KMS-11 (cell line): ENCODE results near the gene ATG10.

ENCODE experiments used
- H2AFZ ChIP-seq: fragments of 200-600 bp; sonication (generic); 2 replicates; pipeline ENCODE4 v1.6.1; 2016; ENCODE audit warnings: antibody characterized with exemption, mixed run types, low read depth
- H3K27ac ChIP-seq: fragments of 200-600 bp; sonication (generic); 2 replicates; pipeline ENCODE4 v1.6.1; 2016; ENCODE audit warnings: mild to moderate bottlenecking, mixed run types
- H3K27me3 ChIP-seq: fragments of 200-600 bp; sonication (generic); 2 replicates; pipeline ENCODE4 v1.6.1; 2017; ENCODE audit warnings: mild to moderate bottlenecking, low read depth, mixed run types, moderate library complexity; ENCODE audit not compliant: insufficient read depth
- H3K36me3 ChIP-seq: fragments of 200-600 bp; sonication (generic); 2 replicates; pipeline ENCODE4 v1.6.1; 2017; ENCODE audit warnings: mild to moderate bottlenecking, mixed run types; ENCODE audit not compliant: insufficient read depth
- H3K4me1 ChIP-seq: fragments of 200-600 bp; sonication (generic); 2 replicates; pipeline ENCODE4 v1.6.1; 2016; ENCODE audit warnings: mild to moderate bottlenecking, low read depth, mixed run types; ENCODE audit not compliant: poor library complexity, severe bottlenecking
- H3K4me2 ChIP-seq: fragments of 200-600 bp; sonication (generic); 2 replicates; pipeline ENCODE4 v1.7.0; 2016; ENCODE audit warnings: mild to moderate bottlenecking, mixed run types
- H3K4me3 ChIP-seq: fragments of 200-600 bp; sonication (generic); IDR thresholded peaks from 2 replicates; pipeline ENCODE4 v1.6.1; 2017; ENCODE audit warnings: low read depth, low read length, mixed read lengths; ENCODE audit not compliant: insufficient read depth
- H3K79me2 ChIP-seq: fragments of 200-600 bp; sonication (generic); 2 replicates; pipeline ENCODE4 v1.6.1; 2016; ENCODE audit warnings: low read depth, mixed run types; ENCODE audit not compliant: insufficient read depth
- H3K9ac ChIP-seq: fragments of 200-600 bp; sonication (generic); 2 replicates; pipeline ENCODE4 v1.6.1; 2016; ENCODE audit warnings: mild to moderate bottlenecking, mixed run types
- H4K20me1 ChIP-seq: fragments of 200-600 bp; sonication (generic); 2 replicates; pipeline ENCODE4 v1.6.1; 2016; ENCODE audit warnings: mild to moderate bottlenecking, mixed run types; ENCODE audit not compliant: insufficient read depth
- TF ChIP-seq, protein P1 (sequence below): fragments of 200-600 bp; sonication (generic); conservative IDR thresholded peaks from 2 replicates; pipeline ENCODE4 v1.6.1; 2017; ENCODE audit warnings: low read depth, mild to moderate bottlenecking, antibody characterized with exemption, low read length, moderate library complexity, mixed read lengths

ATG10 gene

DNA sequence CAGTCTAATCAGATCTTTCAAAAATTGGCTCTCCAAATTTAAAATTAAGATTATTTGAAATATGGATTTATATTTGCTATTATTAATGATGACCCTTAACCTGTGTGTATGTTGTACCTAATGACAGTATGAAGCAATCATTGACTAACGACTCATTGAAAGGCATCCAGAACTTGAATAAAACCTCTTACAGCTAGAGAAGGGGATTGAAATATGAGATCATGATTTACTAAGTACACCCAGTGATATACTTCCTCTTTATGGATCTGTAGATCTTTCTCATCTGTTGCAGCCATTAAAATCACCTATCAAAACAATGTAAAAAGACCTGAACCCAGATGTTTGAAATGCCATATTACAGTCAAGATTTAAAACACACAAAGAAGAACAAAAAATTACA, 179.8 kb downstream of the ATG10 start:
- Histone ChIP-seq H3K36me3 (no peaks in the 10 kb centered on the region), H3K4me3 (no peak overlapping the region), H3K27ac (no peak overlapping the region), H3K4me2 (no peak overlapping the region), H3K4me1 (no peaks in the 10 kb centered on the region), H2AFZ (no peak overlapping the region), H3K27me3 (no peaks in the 10 kb centered on the region), H4K20me1 (no peaks in the 10 kb centered on the region), H3K79me2 (no peaks in the 10 kb centered on the region), H3K9ac (no peak overlapping the region)
- TF ChIP-seq, protein P1, sequence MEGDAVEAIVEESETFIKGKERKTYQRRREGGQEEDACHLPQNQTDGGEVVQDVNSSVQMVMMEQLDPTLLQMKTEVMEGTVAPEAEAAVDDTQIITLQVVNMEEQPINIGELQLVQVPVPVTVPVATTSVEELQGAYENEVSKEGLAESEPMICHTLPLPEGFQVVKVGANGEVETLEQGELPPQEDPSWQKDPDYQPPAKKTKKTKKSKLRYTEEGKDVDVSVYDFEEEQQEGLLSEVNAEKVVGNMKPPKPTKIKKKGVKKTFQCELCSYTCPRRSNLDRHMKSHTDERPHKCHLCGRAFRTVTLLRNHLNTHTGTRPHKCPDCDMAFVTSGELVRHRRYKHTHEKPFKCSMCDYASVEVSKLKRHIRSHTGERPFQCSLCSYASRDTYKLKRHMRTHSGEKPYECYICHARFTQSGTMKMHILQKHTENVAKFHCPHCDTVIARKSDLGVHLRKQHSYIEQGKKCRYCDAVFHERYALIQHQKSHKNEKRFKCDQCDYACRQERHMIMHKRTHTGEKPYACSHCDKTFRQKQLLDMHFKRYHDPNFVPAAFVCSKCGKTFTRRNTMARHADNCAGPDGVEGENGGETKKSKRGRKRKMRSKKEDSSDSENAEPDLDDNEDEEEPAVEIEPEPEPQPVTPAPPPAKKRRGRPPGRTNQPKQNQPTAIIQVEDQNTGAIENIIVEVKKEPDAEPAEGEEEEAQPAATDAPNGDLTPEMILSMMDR, result no peak

DNA sequence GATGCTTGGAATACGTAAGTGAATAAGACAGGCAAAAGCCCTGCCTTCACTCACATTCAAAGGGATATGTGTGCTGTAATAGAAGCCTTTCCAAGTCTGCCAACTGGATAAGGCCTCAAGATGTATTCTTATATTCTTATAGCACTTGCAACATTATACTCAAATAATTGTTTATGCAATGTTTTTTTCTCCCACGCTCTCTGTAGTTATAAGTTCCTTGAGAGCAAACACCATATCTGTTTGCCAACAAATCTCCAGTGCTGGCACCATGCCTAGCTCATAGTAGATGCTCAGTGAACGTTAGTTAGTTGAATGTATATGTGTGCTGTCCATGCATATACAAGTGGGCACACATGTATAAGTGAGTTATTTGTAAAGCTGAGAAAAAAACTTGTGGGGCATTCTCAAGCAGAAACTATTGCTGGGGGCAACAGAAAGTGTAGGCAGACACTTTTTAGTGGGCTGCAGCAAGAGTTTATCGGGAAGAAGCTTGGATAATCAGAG, 181.2 kb downstream of the ATG10 start:
- H3K4me1 ChIP-seq, result no peaks in the 10 kb centered on the region
- H3K79me2 ChIP-seq, result no peaks in the 10 kb centered on the region
- TF ChIP-seq, protein P1, result no peak
- H3K27ac ChIP-seq, result no peak overlapping the region
- H3K36me3 ChIP-seq, result no peaks in the 10 kb centered on the region
- H3K27me3 ChIP-seq, result no peaks in the 10 kb centered on the region
- H3K9ac ChIP-seq, result no peak overlapping the region
- H3K4me2 ChIP-seq, result no peak overlapping the region
- no peak overlapping the region for H2AFZ ChIP-seq
- H4K20me1 ChIP-seq, result no peaks in the 10 kb centered on the region
- no peak overlapping the region for H3K4me3 ChIP-seq

DNA sequence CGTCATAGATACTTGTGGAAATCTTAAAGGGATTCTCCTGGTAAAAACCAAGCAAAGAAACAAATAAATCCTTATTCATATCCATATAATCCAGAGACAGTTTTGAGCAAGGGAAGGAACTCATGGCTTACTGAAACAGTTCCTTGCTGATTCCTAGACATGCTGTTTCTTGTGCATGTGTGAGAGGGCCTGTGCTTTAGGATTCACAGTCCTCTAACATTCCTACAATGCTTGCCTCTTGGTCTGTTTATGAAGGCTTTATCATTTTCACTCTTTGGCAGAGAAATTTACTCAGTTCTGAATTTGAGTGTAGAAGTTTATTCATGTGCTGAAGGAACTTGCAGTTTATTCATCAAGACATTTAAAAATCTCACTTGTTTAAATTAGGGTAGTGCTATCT, 183.0 kb downstream of the ATG10 start:
- Histone ChIP-seq H3K9ac (no peak overlapping the region), H3K4me2 (no peak overlapping the region), H3K36me3 (no peaks in the 10 kb centered on the region), H3K79me2 (no peaks in the 10 kb centered on the region), H3K4me1 (no peaks in the 10 kb centered on the region), H3K27ac (no peak overlapping the region), H4K20me1 (no peaks in the 10 kb centered on the region), H2AFZ (no peak overlapping the region), H3K4me3 (no peak overlapping the region), H3K27me3 (no peaks in the 10 kb centered on the region)
- TF ChIP-seq, protein P1, result no peak

DNA sequence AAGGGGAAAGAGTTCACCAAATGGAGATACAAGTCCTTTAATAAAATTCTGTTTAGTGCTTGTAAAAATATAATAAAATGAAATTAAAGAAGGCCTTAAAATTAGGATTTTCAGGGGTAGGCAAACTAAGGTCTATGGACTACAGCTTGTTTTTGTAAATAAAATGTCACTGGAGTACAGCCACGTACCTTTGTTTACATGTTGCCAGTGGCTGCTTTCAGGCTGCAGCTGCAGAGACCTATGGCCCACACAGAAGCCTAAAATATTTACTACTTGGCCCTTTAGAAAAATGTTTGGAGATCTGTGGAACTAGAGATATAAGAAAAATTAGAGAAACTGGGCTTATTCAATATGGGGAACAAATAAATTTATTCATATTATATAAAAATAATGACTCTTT, 183.5 kb downstream of the ATG10 start:
- H3K4me2 ChIP-seq, result no peak overlapping the region

More for the DNA sequence above, 183.5 kb downstream of the ATG10 start:
- Histone ChIP-seq H3K27ac (no peak overlapping the region), H3K4me1 (no peaks in the 10 kb centered on the region), H3K9ac (no peak overlapping the region), H4K20me1 (no peaks in the 10 kb centered on the region), H2AFZ (no peak overlapping the region), H3K4me3 (no peak overlapping the region), H3K36me3 (no peaks in the 10 kb centered on the region), H3K79me2 (no peaks in the 10 kb centered on the region), H3K27me3 (no peaks in the 10 kb centered on the region)
- TF ChIP-seq, protein P1, result no peak
